ENCODE data around the gene EOLA1.
A peak's percentile ranks its signal among the peaks of the same experiment; 100 is the strongest.
"Not testable (repeated sequence)": the region's sequence is repeated elsewhere in the genome, so short reads cannot be mapped to it uniquely, and the experiment has no call there.

EOLA1 gene

GRCh38 chrX:149513825-149514428, 26.9 kb upstream of the EOLA1 start:
- no peak for DNase-seq (ENCODE audit: low spot score)

- DNase-seq (ENCODE audit: low spot score) = no peak
These were observed 24.7 kb upstream of the EOLA1 start for GRCh38 chrX:149515954-149516602.

DNA sequence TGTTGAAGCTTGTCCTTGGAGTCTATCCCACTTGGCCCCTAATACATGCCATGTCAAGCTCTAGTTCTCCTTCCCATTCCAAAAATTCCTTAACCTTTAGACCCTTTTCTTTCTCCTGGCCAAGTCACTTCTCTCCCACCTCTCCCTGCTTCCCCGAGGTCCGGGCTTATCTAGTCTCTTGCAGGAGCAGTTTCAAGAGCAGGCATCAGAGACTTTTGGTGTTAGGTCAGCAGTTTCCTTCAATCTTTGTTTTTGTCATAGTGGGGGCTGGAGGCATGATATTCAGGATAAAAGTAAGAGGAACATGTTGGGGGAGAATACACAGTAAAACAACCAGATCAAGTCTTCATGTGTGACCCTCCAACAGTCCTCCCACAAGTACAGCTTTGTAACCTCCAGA, 24.2 kb upstream of the EOLA1 start:
- DNase-seq (ENCODE audit: low spot score) = no peak

GRCh38 chrX:149517308-149517707, 23.5 kb upstream of the EOLA1 start:
- DNase-seq (ENCODE audit: low spot score) = no peak

GRCh38 chrX:149518236-149518635, 22.6 kb upstream of the EOLA1 start:
- no peak for DNase-seq (ENCODE audit: low spot score)

DNA sequence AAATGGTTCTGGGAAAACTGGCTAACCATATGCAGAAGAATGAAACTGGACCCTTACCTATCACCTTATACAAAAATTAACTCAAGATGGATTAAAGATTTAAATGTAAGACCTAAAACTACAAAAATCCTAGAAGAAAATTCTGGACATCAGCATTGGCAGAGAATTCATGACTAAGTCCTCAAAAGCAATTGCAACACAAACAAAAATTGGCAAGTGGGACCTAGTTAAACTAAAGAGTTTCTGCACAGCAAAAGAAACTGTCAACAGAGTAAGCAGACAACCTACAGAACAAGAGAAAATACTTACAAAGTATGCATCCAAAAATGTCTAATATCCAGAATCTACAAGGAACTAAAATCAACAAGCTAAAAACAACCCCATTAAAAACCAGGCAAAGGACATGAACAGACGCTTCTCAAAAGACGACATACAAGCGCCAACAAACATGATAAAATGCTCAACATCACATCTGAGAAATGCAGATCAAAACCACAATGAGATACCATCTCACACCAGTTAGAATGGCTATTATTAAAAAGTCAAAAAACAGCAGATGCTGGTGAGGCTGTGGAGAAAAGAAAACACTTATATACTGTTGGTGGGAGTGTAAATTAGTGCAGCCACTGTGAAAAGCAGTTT, 20.1 kb upstream of the EOLA1 start:
- DNase-seq (ENCODE audit: low spot score) = not testable (repeated sequence)

- no peak for DNase-seq (ENCODE audit: low spot score)
These were observed 19.4 kb upstream of the EOLA1 start for GRCh38 chrX:149521438-149521837.

- no peak for DNase-seq (ENCODE audit: low spot score)
These were observed 17.9 kb upstream of the EOLA1 start for GRCh38 chrX:149522916-149523315.

- not testable (repeated sequence) for DNase-seq (ENCODE audit: low spot score)
These were observed 15.4 kb upstream of the EOLA1 start for GRCh38 chrX:149525389-149525788.

DNA sequence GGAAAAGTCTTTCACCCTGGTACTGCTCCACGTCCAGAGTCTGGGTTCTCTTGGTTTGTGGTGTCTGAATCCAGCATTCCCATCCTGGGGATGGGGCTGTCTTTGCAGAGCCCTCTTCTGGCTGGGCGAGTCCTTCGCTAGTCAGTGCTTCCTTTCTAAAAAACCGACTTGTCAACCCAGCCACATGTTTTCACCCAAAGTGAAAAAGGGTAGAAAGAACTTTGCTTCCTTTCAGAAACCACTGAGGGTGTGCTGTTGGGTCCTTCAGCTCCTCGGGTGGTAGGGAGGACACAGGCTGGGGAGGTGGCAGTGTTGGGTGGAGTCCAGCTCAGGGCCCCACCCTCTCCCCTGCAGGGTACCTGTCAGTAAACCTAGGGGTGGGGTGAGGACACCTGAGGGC, 14.9 kb upstream of the EOLA1 start:
- DNase-seq (ENCODE audit: low spot score) = not testable (repeated sequence)

DNA sequence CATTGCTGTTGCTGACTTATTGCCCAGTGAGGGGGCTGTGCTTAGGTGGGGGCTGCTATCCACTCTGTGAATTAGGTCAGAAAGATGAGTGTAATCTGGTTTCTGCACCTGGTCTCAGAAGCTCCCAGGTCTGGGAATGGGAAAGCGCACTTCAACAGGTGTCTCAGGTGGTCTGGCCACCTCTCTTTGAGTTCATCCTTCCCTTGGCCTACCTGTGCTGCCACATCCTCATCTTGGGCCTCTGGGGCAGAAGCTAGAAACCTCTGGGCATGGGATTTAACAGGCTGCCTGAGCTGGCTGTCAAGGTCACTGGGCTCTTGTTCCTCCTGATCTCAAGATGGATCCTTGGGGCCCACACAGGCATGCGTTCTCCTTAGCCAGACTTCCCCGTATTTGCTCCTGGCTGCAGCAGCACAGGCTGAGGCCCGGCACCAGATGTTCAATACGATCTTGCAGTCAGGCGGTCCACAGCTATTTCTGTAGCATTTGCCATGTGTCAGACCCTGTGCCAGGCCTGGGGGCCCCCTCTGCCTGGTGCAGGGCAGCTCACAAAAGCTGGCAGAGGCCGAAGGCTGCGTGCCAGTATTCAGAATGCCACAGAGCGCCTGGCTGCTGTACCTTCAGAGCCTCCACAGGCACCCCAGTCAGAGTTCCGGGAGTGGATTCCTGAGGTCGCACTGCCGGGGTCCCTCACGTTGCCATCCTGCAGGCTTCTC, 14.3 kb upstream of the EOLA1 start:
- not testable (repeated sequence) for DNase-seq (ENCODE audit: low spot score)

DNA sequence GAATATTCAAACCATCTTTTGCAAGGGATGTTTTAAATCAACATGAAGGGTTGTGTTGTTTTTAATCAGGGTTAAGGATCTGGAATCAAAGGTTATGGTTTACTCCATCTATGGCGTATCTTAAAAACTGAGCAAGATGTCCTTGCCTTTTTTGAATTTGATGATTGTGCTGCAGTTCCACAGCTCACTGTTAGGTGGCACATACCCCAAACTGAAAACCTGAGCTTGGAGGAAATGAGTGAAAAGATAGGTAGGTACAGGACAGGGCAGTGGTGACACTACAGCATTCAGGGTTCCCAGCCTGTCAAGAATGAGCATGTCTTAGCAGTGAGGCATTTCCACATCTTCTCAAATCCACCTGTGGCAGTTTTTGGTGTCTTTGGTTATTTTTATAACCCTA, 13.1 kb upstream of the EOLA1 start:
- DNase-seq (ENCODE audit: low spot score) = no peak

GRCh38 chrX:149528381-149528780, 12.4 kb upstream of the EOLA1 start:
- no peak for DNase-seq (ENCODE audit: low spot score)

DNA sequence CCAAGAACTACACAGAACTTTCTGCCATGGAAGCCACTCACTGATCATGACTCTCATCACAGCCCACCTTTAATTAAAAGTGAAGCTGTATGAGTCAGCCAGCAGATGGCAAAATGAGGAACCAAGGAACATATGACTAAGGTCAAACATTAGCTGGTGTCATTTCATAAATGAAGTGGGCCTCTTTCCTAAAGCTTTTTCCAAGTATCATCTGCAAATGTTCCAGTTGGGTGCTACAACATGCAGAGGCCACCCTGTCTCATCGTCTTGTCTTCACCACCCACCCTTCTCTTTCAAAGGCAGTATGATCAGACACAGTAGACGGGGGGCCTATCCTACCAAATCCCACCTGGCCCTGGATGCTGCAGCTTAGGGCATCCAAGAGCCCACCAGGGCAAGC, 9.2 kb upstream of the EOLA1 start:
- DNase-seq (ENCODE audit: low spot score) = no peak

DNA sequence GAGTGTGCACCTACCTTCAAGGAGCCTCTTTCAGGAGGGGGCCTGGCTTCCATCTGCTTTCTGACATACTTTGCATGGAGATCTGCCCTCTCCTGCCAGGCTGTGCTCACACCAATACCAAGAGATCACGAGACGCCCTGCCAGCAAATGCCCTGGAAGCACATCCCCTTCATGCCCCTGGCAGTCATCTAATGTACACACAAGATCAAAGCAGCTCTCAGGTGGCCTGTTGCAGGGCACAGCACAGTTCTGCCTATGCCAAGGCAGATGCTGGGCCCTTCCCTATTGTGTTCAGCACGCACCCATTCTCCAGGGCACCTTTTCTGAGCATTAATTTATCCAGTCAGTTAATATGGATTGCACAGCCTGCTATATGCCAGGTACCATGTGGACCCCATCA, 7.9 kb upstream of the EOLA1 start:
- DNase-seq (ENCODE audit: low spot score) = not testable (repeated sequence)

- not testable (repeated sequence) for DNase-seq (ENCODE audit: low spot score)
These were observed 6.8 kb upstream of the EOLA1 start for GRCh38 chrX:149533999-149534398.

DNA sequence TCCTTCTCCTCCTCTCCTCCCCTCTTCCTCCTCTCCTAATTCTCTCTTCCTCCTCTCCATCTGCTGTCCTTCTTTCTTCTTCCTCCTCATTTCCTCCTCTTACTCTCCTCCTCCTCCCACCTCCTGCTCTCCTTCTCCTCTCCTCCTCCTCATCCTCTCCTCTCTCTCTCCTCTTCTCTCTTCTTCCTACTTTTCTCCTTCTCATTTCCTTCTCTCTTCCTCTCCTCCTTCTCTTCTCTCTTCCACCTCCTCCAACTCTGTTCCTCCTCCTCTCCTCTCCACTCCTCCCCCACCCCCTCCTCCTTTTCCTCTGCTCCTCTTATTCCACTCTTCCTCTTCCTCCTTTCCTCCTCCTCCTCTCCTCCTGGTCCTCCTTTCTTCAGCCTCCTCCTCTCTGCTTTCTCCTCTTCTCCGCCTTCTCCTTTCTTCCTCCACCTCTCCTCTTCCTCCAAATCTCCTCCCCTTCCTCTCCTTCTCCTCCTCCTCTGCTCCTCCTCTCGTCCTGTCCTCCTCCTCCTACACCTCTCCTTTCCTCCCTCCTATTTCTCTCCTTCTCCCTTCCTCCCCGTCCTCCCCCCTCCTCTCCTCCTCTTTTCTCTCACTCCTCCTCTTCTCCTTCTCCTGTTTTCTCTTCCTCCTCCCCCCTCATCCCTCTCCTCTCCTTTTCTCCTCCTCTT, 5.7 kb upstream of the EOLA1 start:
- not testable (repeated sequence) for DNase-seq (ENCODE audit: low spot score)

- DNase-seq (ENCODE audit: low spot score) = not testable (repeated sequence)
These were observed 3.3 kb upstream of the EOLA1 start for GRCh38 chrX:149537474-149537873.

GRCh38 chrX:149539283-149540130, 1.3 kb upstream of the EOLA1 start:
- DNase-seq (ENCODE audit: low spot score) = peak; percentile 73

DNA sequence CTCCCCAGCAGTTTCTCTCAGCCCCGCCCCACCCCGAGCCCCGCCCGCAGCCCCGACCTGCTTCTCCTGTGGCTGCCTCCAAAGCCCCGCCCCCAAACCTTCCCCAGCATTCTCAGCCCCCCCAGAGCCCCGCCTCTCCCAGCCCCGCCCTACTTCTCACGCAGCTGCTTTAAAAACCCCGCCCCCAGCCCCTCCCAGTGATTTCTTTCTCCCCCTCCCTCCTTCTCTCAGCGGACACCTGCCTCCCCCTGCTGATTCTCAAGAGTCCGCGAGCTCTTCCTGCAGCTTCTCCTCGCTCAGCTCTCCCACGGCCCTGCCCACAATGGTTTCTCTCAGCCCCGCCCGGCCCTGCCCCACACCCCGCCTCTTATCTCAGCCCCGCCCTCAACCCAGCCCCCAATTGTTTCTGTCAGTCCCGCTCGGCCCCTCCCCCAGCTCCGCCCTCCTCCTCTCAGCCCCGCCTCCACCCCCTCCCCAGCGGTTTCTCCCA, 636 bp upstream of the EOLA1 start:
- peak; percentile 73 for DNase-seq (ENCODE audit: low spot score)

DNA sequence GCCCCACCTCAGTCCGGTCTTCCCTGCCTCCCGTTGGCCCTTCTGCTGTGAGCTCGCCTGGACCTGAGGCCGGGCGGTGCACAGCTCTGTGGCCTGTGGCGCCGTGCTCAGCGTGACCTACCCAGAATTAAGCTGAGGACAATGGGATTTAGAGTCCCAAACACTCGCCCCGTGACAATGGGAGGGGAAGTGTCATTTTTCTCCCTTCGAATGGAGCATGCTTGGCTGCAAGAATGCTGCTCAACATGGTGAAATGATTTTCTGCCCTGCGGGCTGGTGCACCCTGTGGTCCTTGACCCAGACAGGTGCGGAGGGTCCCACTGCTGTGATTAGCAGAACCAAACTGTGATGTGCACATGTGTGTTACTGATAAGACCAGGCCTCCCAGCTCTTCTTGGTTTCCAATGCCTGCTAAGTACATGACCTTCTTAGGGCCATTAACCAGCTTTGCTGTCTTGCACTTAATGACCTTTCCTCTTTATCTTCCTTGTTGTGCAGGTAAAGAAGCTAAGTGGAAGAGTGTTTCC, 772 bp downstream of the EOLA1 start:
- DNase-seq (ENCODE audit: low spot score) = no peak

Data from LoVo (cell line).